Smooth muscle cell (in vitro differentiated cells): ENCODE data around the gene STPG4. TPM values are rescaled to one million over a fixed set of nuclear protein-coding genes. Genes with fewer than 3 reads are reported as not detected.

Experiments used
- DNase-seq: peaks from one replicate; lab custom pipeline; 2025; ENCODE audit not compliant: unreplicated experiment; lab: John Stamatoyannopoulos, UW
- H2AFZ ChIP-seq: fragments of 200-600 bp; sonication (generic); 2 replicates; pipeline ENCODE4 v1.6.0; 2016; ENCODE audit warnings: antibody characterized with exemption, low read depth, mild to moderate bottlenecking
- H3F3A ChIP-seq: fragments of 200-600 bp; sonication (generic); 2 replicates; pipeline ENCODE4 v1.6.0; 2017; ENCODE audit warnings: antibody characterized with exemption, low read depth
- H3K27ac ChIP-seq: fragments of 200-600 bp; sonication (generic); 2 replicates; pipeline ENCODE4 v1.5.1; 2016; ENCODE audit warnings: low read depth, mild to moderate bottlenecking
- H3K27me3 ChIP-seq: fragments of 200-600 bp; sonication (generic); 2 replicates; pipeline ENCODE4 v1.6.1; 2016; ENCODE audit warnings: low read depth, mild to moderate bottlenecking
- H3K36me3 ChIP-seq: fragments of 200-600 bp; sonication (generic); 2 replicates; pipeline ENCODE4 v1.5.1; 2016; ENCODE audit warnings: low read depth
- H3K4me1 ChIP-seq: fragments of 200-600 bp; sonication (generic); 2 replicates; pipeline ENCODE4 v1.5.1; 2016; ENCODE audit warnings: low read depth
- H3K4me2 ChIP-seq: fragments of 200-600 bp; sonication (generic); 2 replicates; pipeline ENCODE4 v1.6.0; 2016; ENCODE audit warnings: mild to moderate bottlenecking
- H3K4me3 ChIP-seq: fragments of 200-600 bp; sonication (generic); 2 replicates; pipeline ENCODE4 v1.5.1; 2016; ENCODE audit warnings: mild to moderate bottlenecking
- H3K79me2 ChIP-seq: fragments of 200-600 bp; sonication (generic); 2 replicates; pipeline ENCODE4 v1.6.0; 2016; ENCODE audit warnings: low read depth, mild to moderate bottlenecking
- H3K9ac ChIP-seq: fragments of 200-600 bp; sonication (generic); 2 replicates; pipeline ENCODE4 v1.6.0; 2016; ENCODE audit warnings: low read depth
- H3K9me3 ChIP-seq: fragments of 200-600 bp; sonication (generic); replicated peaks from 2 replicates; pipeline ENCODE4 v1.5.1; 2016; ENCODE audit warnings: low read depth
- H4K20me1 ChIP-seq: fragments of 200-600 bp; sonication (generic); 2 replicates; pipeline ENCODE4 v1.6.0; 2016; ENCODE audit warnings: low read depth
- WGBS: methylation state at CpG from one replicate; pipeline ENCODE4 v1.1.7; 2016; ENCODE audit warnings: low lambda C conversion rate; 5-methylcytosine and 5-hydroxymethylcytosine counted together
- polyA plus RNA-seq: library from polyadenylated mRNA; unstranded; fragments of >200 nt; fragmentation: Nextera tagmentation; extraction: Ambion mirVana; gene quantifications from 2 replicates; pipeline ENCODE4 v1.2.1, GENCODE V29; 2016
- total RNA-seq: library from RNA; depleted of rRNA; stranded (reverse); fragments of >200 nt; gene quantifications from 2 replicates; pipeline ENCODE4 v1.2.3, GENCODE V29; 2014
- TF ChIP-seq, protein P1 (sequence below): fragments of 200-600 bp; sonication (generic); IDR thresholded peaks from 2 replicates; pipeline ENCODE4 v1.5.1; 2017; ENCODE audit warnings: borderline replicate concordance, mild to moderate bottlenecking, antibody characterized with exemption; ENCODE audit not compliant: insufficient read depth, poor library complexity, severe bottlenecking

STPG4 gene
- total and polyA plus RNA-seq, 2 experiments from 2014 or later, result 0.54 TPM; not detected in 1

DNA sequence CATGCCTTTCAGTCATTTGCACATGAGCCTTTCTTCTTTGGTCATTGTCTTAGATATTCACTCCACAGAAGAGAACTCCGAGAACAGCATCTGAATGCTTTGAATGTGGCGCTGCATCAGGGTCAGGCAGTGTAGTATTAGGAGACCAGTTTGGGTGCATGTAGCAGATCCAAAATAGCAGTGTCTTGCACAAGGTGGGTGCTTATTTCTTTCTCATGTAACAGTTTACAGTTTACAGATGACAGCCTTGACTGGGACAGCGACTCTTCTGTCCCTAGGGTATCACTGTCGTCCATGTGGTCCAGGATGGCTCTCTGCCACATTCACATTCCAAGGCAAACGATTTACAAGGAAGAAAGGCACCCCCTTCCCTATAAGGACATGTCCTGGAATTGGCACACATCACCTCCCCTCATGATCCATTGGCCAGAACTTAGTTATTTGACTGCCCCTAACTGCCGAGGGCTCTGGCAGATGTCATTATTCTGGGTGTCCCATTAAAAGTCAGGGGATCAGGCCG is 101.0 kb downstream of the STPG4 start:
- no peaks in the 10 kb centered on the region for H3K27me3 ChIP-seq
- peaks cover 26% of the 10 kb centered on the region for H3K4me1 ChIP-seq
- H4K20me1 ChIP-seq, result no peaks in the 10 kb centered on the region
- H3K36me3 ChIP-seq, result no peaks in the 10 kb centered on the region
- no peaks in the 10 kb centered on the region for H3K9me3 ChIP-seq
- no peak for DNase-seq
- H3K79me2 ChIP-seq, result no peaks in the 10 kb centered on the region
- no peak overlapping the region for H3K27ac ChIP-seq
- TF ChIP-seq, protein P1, sequence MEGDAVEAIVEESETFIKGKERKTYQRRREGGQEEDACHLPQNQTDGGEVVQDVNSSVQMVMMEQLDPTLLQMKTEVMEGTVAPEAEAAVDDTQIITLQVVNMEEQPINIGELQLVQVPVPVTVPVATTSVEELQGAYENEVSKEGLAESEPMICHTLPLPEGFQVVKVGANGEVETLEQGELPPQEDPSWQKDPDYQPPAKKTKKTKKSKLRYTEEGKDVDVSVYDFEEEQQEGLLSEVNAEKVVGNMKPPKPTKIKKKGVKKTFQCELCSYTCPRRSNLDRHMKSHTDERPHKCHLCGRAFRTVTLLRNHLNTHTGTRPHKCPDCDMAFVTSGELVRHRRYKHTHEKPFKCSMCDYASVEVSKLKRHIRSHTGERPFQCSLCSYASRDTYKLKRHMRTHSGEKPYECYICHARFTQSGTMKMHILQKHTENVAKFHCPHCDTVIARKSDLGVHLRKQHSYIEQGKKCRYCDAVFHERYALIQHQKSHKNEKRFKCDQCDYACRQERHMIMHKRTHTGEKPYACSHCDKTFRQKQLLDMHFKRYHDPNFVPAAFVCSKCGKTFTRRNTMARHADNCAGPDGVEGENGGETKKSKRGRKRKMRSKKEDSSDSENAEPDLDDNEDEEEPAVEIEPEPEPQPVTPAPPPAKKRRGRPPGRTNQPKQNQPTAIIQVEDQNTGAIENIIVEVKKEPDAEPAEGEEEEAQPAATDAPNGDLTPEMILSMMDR, result no peak
- H3K4me3 ChIP-seq, result no peak overlapping the region
- 83% methylated on average over 7 of the region's 7 CpGs for WGBS
- H3K9ac ChIP-seq, result no peak overlapping the region
- H3F3A ChIP-seq, result peaks cover 7% of the 10 kb centered on the region
- H3K4me2 ChIP-seq, result no peak overlapping the region
- no peak overlapping the region for H2AFZ ChIP-seq

DNA sequence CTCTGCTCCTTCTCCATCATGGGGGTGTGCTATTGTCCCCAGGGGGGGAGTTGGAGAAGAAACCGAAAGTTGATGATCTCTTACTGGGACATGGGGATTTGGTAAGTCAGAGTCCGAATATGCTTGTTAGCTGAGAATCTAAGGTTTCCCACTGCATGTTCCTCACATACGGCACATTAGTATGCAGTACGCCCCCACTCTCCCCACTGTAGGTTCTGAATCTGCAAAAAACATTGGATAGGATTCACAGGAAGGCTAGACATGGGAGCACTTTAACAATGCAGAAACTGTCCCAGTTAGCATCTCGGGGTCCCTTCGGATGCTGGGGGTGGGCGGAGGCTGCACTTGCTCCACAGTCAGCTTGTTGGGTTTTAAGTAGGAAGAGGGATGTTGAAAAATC is 102.3 kb downstream of the STPG4 start:
- Histone ChIP-seq H3K27ac (no peak overlapping the region), H3F3A (peaks cover 5% of the 10 kb centered on the region), H3K4me1 (peaks cover 17% of the 10 kb centered on the region), H3K4me2 (no peak overlapping the region), H2AFZ (no peak overlapping the region), H3K36me3 (no peaks in the 10 kb centered on the region), H4K20me1 (no peaks in the 10 kb centered on the region), H3K9me3 (no peaks in the 10 kb centered on the region), H3K9ac (no peak overlapping the region), H3K4me3 (no peak overlapping the region), H3K27me3 (no peaks in the 10 kb centered on the region), H3K79me2 (no peaks in the 10 kb centered on the region)
- TF ChIP-seq, protein P1, result no peak
- DNase-seq, result no peak
- WGBS, result 96% methylated on average over 7 of the region's 7 CpGs

DNA sequence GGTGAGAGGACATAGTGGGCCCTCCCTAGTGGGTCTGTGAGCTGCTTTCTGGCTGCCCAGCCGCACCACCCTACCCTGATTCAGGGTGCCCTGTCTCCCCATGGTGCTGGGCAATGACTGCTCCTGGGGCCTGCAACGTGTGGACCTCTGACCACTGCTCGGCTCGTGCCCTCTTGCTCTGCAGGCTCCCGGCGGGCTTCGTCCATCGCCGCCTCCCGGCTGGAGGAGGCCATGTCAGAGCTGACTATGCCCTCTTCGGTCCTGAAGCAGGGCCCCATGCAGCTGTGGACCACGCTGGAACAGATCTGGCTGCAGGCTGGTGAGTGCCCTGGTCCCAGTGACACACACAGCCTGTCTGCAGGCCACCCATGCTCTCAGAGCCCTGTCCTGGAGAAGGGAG is 103.5 kb downstream of the STPG4 start:
- no peak for DNase-seq
- WGBS, result 97% methylated on average over 12 of the region's 12 CpGs
- Histone ChIP-seq H2AFZ (no peak overlapping the region), H3K27ac (no peak overlapping the region), H3K4me1 (peaks cover 6% of the 10 kb centered on the region), H3K36me3 (no peaks in the 10 kb centered on the region), H3K79me2 (no peaks in the 10 kb centered on the region), H3F3A (no peaks in the 10 kb centered on the region), H3K9me3 (no peaks in the 10 kb centered on the region), H3K27me3 (no peaks in the 10 kb centered on the region), H3K4me2 (no peak overlapping the region), H3K9ac (no peak overlapping the region), H3K4me3 (no peak overlapping the region), H4K20me1 (no peaks in the 10 kb centered on the region)
- TF ChIP-seq, protein P1, result no peak

DNA sequence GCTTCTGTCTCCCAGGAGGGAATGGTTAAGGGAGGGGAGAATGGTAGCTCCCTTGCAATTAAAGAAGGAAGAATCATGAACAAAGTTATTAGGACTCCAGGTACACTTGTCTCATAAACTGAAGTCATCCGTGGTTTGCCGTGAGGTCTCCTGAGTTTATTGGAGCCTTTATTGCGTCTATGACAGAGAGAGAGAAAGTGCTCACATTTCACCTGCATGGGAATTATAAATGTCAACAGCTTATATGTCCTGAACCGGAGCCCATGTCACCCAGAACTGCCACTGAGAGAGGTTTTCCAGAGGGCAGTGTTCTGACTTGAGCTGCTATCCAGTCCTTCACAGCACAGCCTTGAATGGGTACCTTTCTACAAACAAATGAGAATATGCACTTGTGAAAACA is 104.3 kb downstream of the STPG4 start:
- TF ChIP-seq, protein P1, result no peak
- no peaks in the 10 kb centered on the region for H3K36me3 ChIP-seq

More for the DNA sequence above, 104.3 kb downstream of the STPG4 start:
- Histone ChIP-seq H3K27ac (no peak overlapping the region), H3K4me1 (no peaks in the 10 kb centered on the region), H2AFZ (no peak overlapping the region), H3K79me2 (no peaks in the 10 kb centered on the region), H3K9me3 (no peaks in the 10 kb centered on the region), H4K20me1 (no peaks in the 10 kb centered on the region), H3K4me3 (no peak overlapping the region), H3K4me2 (no peak overlapping the region), H3K27me3 (no peaks in the 10 kb centered on the region), H3F3A (no peaks in the 10 kb centered on the region), H3K9ac (no peak overlapping the region)
- WGBS, result 85% methylated on average over 4 of the region's 4 CpGs
- DNase-seq, result no peak
